GM12878 (cell line): ENCODE results near the gene TET3. TPM values are rescaled to one million over a fixed set of nuclear protein-coding genes. Genes with fewer than 3 reads are reported as not detected.

Source experiments
- ATAC-seq: fragments of 200-7000 bp; cut with Tn5 transposase; 3 replicates; pipeline ENCODE4 v1.9.1; 2020; ENCODE audit warnings: mild to moderate bottlenecking, moderate library complexity
- BruUV-seq: library from RNA; stranded (reverse); fragments of 400-500 nt; replicated peaks from 2 replicates; lab custom pipeline; 2021; lab: Mats Ljungman, UMichigan
- CTCF ChIA-PET: fragments of 300-600 bp; sonication (Branson Sonifier 250); formaldehyde crosslinking; extraction: SDS; loops from one replicate; lab custom pipeline; 2021; ENCODE audit warnings: inconsistent platforms; lab: Yijun Ruan, JAX
- POLR2A ChIA-PET: fragments of 350-600 bp; formaldehyde crosslinking; extraction: SDS; loops from one replicate; lab custom pipeline; 2021; ENCODE audit warnings: inconsistent platforms; lab: Charles Lee
- RAD21 ChIA-PET: fragments of 300-600 bp; sonication (Branson Sonifier 250); formaldehyde crosslinking; loops from one replicate; lab custom pipeline; 2023; ENCODE audit warnings: antibody characterized with exemption; ENCODE audit not compliant: unreplicated experiment; lab: Charles Lee
- SMC1A ChIA-PET: fragments of 300-600 bp; sonication (Branson Sonifier 250); formaldehyde crosslinking; loops from one replicate; lab custom pipeline; 2023; ENCODE audit not compliant: unreplicated experiment, uncharacterized antibody; lab: Charles Lee
- DNase-seq: peaks from one replicate; pipeline ENCODE4 v3.0.0-alpha.2; 2011; ENCODE audit warnings: low read depth, low spot score
- FAIRE-seq: peaks from 3 replicates; lab custom pipeline; 2011; peaks lifted over from hg19 to GRCh38; lab: Jason Lieb, UNC
- H2AFZ ChIP-seq: 2 replicates; pipeline ENCODE4 v1.6.0; 2011; ENCODE audit warnings: low read depth, low read length, control low read depth; ENCODE audit not compliant: control insufficient read depth
- H3K27ac ChIP-seq: 2 replicates; pipeline ENCODE4 v1.5.1; 2011; ENCODE audit warnings: control low read depth; ENCODE audit not compliant: control insufficient read depth, insufficient read depth
- H3K27me3 ChIP-seq, 2 experiments: replicated peaks in 1 of 2; 2 replicates each; pipeline versions ENCODE4 v1.6.0 to v1.6.1; 2011; ENCODE audit warnings: low read length in 1 of 2; ENCODE audit not compliant: control insufficient read depth in 2 of 2, insufficient read depth in 2 of 2
- H3K36me3 ChIP-seq, 2 experiments: 2 replicates each; pipeline ENCODE4 v1.5.1; 2011; ENCODE audit warnings: low read length in 1 of 2; ENCODE audit not compliant: control insufficient read depth in 2 of 2, insufficient read depth in 2 of 2
- H3K4me1 ChIP-seq: 2 replicates; pipeline ENCODE4 v1.6.1; 2011; ENCODE audit warnings: mild to moderate bottlenecking, low read length, moderate library complexity, mixed read lengths; ENCODE audit not compliant: control insufficient read depth, insufficient read depth
- H3K4me2 ChIP-seq: 2 replicates; pipeline ENCODE4 v1.6.0; 2011; ENCODE audit warnings: control low read depth; ENCODE audit not compliant: control insufficient read depth, insufficient read depth
- H3K4me3 ChIP-seq: fragments of 200-600 bp; sonication (generic); 2 replicates; pipeline ENCODE4 v1.5.1; 2016
- H3K79me2 ChIP-seq: 2 replicates; pipeline ENCODE4 v1.6.0; 2011; ENCODE audit warnings: low read length; ENCODE audit not compliant: control insufficient read depth, insufficient read depth
- H3K9ac ChIP-seq: 2 replicates; pipeline ENCODE4 v1.8.0; 2011; ENCODE audit warnings: low read length, control low read depth, mixed read lengths; ENCODE audit not compliant: control insufficient read depth, insufficient read depth
- H3K9me3 ChIP-seq: replicated peaks from 3 replicates; pipeline ENCODE4 v1.5.1; 2011; ENCODE audit warnings: mild to moderate bottlenecking, low read length; ENCODE audit not compliant: control insufficient read depth, insufficient read depth
- H4K20me1 ChIP-seq: 2 replicates; pipeline ENCODE4 v1.6.0; 2011; ENCODE audit not compliant: control insufficient read depth, insufficient read depth
- CREM ChIP-seq: IDR thresholded peaks from 2 replicates; pipeline ENCODE4 v1.6.1; 2014; ENCODE audit warnings: antibody characterized with exemption, low read depth
- EED ChIP-seq: sonication (generic); IDR thresholded peaks from 2 replicates; pipeline ENCODE4 v1.6.1; 2016; ENCODE audit warnings: antibody characterized with exemption, low read depth
- EGR1 ChIP-seq, 2 experiments: IDR thresholded peaks; 1 replicate in 1 of 2; 2 replicates in 1 of 2; pipeline ENCODE4 v1.6.1; 2011 to 2012; ENCODE audit warnings: low read depth in 2 of 2, low read length in 2 of 2, borderline replicate concordance in 1 of 2, mild to moderate bottlenecking in 1 of 2, moderate library complexity in 1 of 2
- NFYB ChIP-seq: IDR thresholded peaks from 2 replicates; pipeline ENCODE4 v1.6.1; 2011; ENCODE audit warnings: low read depth, mild to moderate bottlenecking, low read length, improper control_type of control experiment, moderate library complexity; ENCODE audit not compliant: insufficient read depth
- SIX5 ChIP-seq: IDR thresholded peaks from 2 replicates; pipeline ENCODE4 v1.6.1; 2011; ENCODE audit warnings: mild to moderate bottlenecking, low read depth, low read length, moderate library complexity; ENCODE audit not compliant: severe bottlenecking
- TCF12 ChIP-seq: IDR thresholded peaks from 2 replicates; pipeline ENCODE4 v1.6.1; 2011; ENCODE audit warnings: low read depth, mild to moderate bottlenecking, low read length
- TCF7 ChIP-seq: IDR thresholded peaks from 2 replicates; pipeline ENCODE4 v1.6.1; 2014; ENCODE audit warnings: antibody characterized with exemption, borderline replicate concordance
- USF1 ChIP-seq: IDR thresholded peaks from 2 replicates; pipeline ENCODE4 v1.6.1; 2011; ENCODE audit warnings: borderline replicate concordance, low read depth, mild to moderate bottlenecking, moderate library complexity, mixed read lengths, low read length; ENCODE audit not compliant: insufficient read depth; ENCODE audit errors: extremely low read length
- ZBED1 ChIP-seq: IDR thresholded peaks from 2 replicates; pipeline ENCODE4 v1.6.1; 2016; ENCODE audit warnings: borderline replicate concordance
- WGBS: methylation state at CpG from one replicate; pipeline ENCODE4 v1.1.6; 2016; ENCODE audit warnings: low lambda C conversion rate; ENCODE audit not compliant: insufficient replicate concordance, insufficient coverage; ENCODE audit errors: missing lambda C conversion rate; 5-methylcytosine and 5-hydroxymethylcytosine counted together
- in situ Hi-C: fragments of 300-500 bp; cut with MboI; formaldehyde crosslinking; loops from 9 replicates; pipeline ENCODE4 v1.14.3; 2018; ENCODE audit warnings: mixed read lengths
- intact Hi-C: fragments of 100-400 bp; cut with micrococcal nuclease; formaldehyde crosslinking; loops from one replicate; pipeline ENCODE4 v1.14.2; 2022; ENCODE audit not compliant: unreplicated experiment
- polyA plus RNA-seq, 11 experiments: library from polyadenylated mRNA; depleted of rRNA in 4 of 11; unstranded in 6 of 11; stranded (reverse) in 5 of 11; fragments of >200 nt; fragmentation: Nextera tagmentation in 4 of 11; fragmentation: Illumina TruSeq in 1 of 11; extraction: Ambion mirVana in 4 of 11; extraction: Trizol in 1 of 11; gene quantifications; 1 replicate in 1 of 11; 2 replicates in 10 of 11; pipeline versions ENCODE4 v1.2.1 to v1.2.3, GENCODE V29; 2011 to 2016; ENCODE audit warnings: inconsistent platforms in 2 of 11, missing spikeins in 2 of 11, low read depth in 1 of 11
- total RNA-seq, 4 experiments: library from RNA; depleted of rRNA in 3 of 4; stranded (reverse); fragments of >200 nt in 3 of 4; fragmentation: Illumina TruSeq in 1 of 4; extraction: Trizol in 1 of 4; gene quantifications; 2 replicates each; pipeline versions ENCODE4 v1.2.1 to v1.2.3, GENCODE V29; 2013 to 2021

TET3 gene
- total and polyA plus RNA-seq, 10 of the 15 experiments (the other 5 are each of a cell fraction or from before 2014, with no cell fraction given) = 0.77 to 25.9 (median 8.5) TPM

GRCh38 chr2:73979021-73979420, 5.7 kb upstream of the TET3 start:
- DNase-seq (no peak), FAIRE-seq (no peak), ATAC-seq (peak; percentile 51)
- H3K27me3 ChIP-seq = no peaks in the 10 kb centered on the region
- SMC1A ChIA-PET = interaction anchor here (0.7 to 3.1 kb wide), 13 partner anchors 9 to 156 kb away, joined by 3 to 26 read pairs (median 4); no protein-coding TSS in a partner anchor
- CTCF ChIA-PET = interaction anchor here (0.6 to 2.5 kb wide), 6 partner anchors 8 to 1910 kb away, joined by 3 to 8 read pairs (median 4); no protein-coding TSS in a partner anchor
- peaks cover 44% of the 10 kb centered on the region for H3K79me2 ChIP-seq
- POLR2A ChIA-PET = interaction anchor here (0.6 to 2.1 kb wide), 7 partner anchors 8 to 40 kb away, joined by 3 to 13 read pairs (median 4); no protein-coding TSS in a partner anchor
- no peak for TF ChIP-seq TCF12
- TF ChIP-seq USF1 = no peak
- no peak for TF ChIP-seq ZBED1
- TF ChIP-seq SIX5 = no peak
- peak; percentile 51 for TF ChIP-seq NFYB
- 0 out of 2 replicates have a peak, but pooled peaks have one; percentile 49 for TF ChIP-seq TCF7
- TF ChIP-seq EED = 0 out of 2 replicates have a peak, but pooled peaks have one; percentile 23
- TF ChIP-seq EGR1 (IDR thresholded peaks at IDR 0.05; ENCODE audit: borderline replicate concordance in 1 of 2, low read depth in 2 of 2, low read length in 2 of 2) = peak in 1 of 2 experiments; percentile 76; a peak in 1 of 3 replicates
- TF ChIP-seq CREM = peak; percentile 71; the same call in 1 of the 2 replicates
- in situ Hi-C loops (no loop called here), intact Hi-C loops (no loop called here)
- WGBS = 37% methylated on average over 5 of the region's 5 CpGs
- BruUV-seq = no TSS peak
- H3K9me3 ChIP-seq = no peaks in the 10 kb centered on the region
- H3K27ac ChIP-seq = no peak overlapping the region
- peak overlapping the region; percentile 89 for H3K4me2 ChIP-seq
- peak overlapping the region; percentile 73 for H3K4me3 ChIP-seq
- H3K9ac ChIP-seq = no peak overlapping the region
- RAD21 ChIA-PET = interaction anchor here (0.6 to 1.3 kb wide), 4 partner anchors 10 to 69 kb away, joined by 3 to 7 read pairs (median 6); no protein-coding TSS in a partner anchor
- no peaks in the 10 kb centered on the region for H4K20me1 ChIP-seq
- peaks cover 20% of the 10 kb centered on the region for H3K4me1 ChIP-seq
- no peak overlapping the region for H2AFZ ChIP-seq
- H3K36me3 ChIP-seq = no peaks in the 10 kb centered on the region
